ENCODE measurements around the gene PHF12. TPM values are rescaled to one million over a fixed set of nuclear protein-coding genes. Genes with fewer than 3 reads are reported as not detected.

The PHF12 gene
- total and polyA plus RNA-seq, 2 of the 13 experiments (the other 11 are each of a cell fraction or from before 2014, with no cell fraction given) = 9.8 to 17.1 TPM

- DNase-seq (ENCODE audit: low spot score) = no peak
- TF ChIP-seq RCOR2 (CRISPR knock-in tag; IDR thresholded peaks at IDR 0.05) = no peak
- TF ChIP-seq PPARG (CRISPR knock-in tag; conservative IDR thresholded peaks at IDR 0.05) = no peak
- TF ChIP-seq ZNF354B (CRISPR knock-in tag; IDR thresholded peaks at IDR 0.05) = no peak
- TF ChIP-seq, protein P1, sequence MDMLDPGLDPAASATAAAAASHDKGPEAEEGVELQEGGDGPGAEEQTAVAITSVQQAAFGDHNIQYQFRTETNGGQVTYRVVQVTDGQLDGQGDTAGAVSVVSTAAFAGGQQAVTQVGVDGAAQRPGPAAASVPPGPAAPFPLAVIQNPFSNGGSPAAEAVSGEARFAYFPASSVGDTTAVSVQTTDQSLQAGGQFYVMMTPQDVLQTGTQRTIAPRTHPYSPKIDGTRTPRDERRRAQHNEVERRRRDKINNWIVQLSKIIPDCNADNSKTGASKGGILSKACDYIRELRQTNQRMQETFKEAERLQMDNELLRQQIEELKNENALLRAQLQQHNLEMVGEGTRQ (IDR thresholded peaks at IDR 0.05; ENCODE audit: low read depth, low read length) = no peak
- TF ChIP-seq, protein P1 (CRISPR knock-in tag; IDR thresholded peaks at IDR 0.05; ENCODE audit: borderline replicate concordance) = no peak
- TF ChIP-seq ZNF770 (CRISPR knock-in tag; IDR thresholded peaks at IDR 0.05) = no peak
- TF ChIP-seq PCBP1 (IDR thresholded peaks at IDR 0.05; ENCODE audit: borderline replicate concordance, low read depth, low read length) = no peak
- TF ChIP-seq ZNF720 (CRISPR knock-in tag; IDR thresholded peaks at IDR 0.05) = no peak
- no peak for TF ChIP-seq ZNF761 (CRISPR knock-in tag; conservative IDR thresholded peaks at IDR 0.05)
- TF ChIP-seq RFXANK (CRISPR knock-in tag; IDR thresholded peaks at IDR 0.05) = no peak
- TF ChIP-seq JARID2 (CRISPR knock-in tag; IDR thresholded peaks at IDR 0.05; ENCODE audit: insufficient replicate concordance) = no peak
- no peak for TF ChIP-seq DMTF1 (CRISPR knock-in tag; IDR thresholded peaks at IDR 0.05)
- no peak for TF ChIP-seq SMARCE1 (IDR thresholded peaks at IDR 0.05; ENCODE audit: borderline replicate concordance)
- no peak for TF ChIP-seq ZFP36 (IDR thresholded peaks at IDR 0.05; ENCODE audit: borderline replicate concordance, low read depth, low read length, partially characterized antibody)
- TF ChIP-seq KLF11 (CRISPR knock-in tag; IDR thresholded peaks at IDR 0.05) = no peak
- H3K4me1 ChIP-seq (ENCODE audit: insufficient read depth, low read length) = no peaks in the 10 kb centered on the region
- FAIRE-seq = no peak
- ChIA-PET POLR2A (no interaction called here), CTCF (ENCODE audit: low intra/inter-chr PET ratio, low total read pairs) (no interaction called here)
- no peak overlapping the region for H3K9ac ChIP-seq (ENCODE audit: insufficient read depth, low read depth, low read length)
- BruUV-seq (replicated peaks) = no TSS peak
- H3K36me3 ChIP-seq (replicated peaks in 1 of 2; ENCODE audit: control insufficient read depth in 1 of 2, insufficient read depth in 2 of 2, low read length in 2 of 2) = peaks cover 26 to 59% of the 10 kb centered on the region in 2 experiments
- no peaks in the 10 kb centered on the region for H3K27me3 ChIP-seq (ENCODE audit: control insufficient read depth in 1 of 2, insufficient read depth in 2 of 2, low read length in 2 of 2)
- in situ Hi-C loops (cut with HindIII; ENCODE audit: extremely low pct_ligation_motif_present, low pct_unique_long_range_greater_than_20kb) = loop anchor here (10.0 to 25.0 kb wide), 2 partner anchors 116 to 243 kb away; partner anchors contain the start of gene BLTP2
- no peaks in the 10 kb centered on the region for H3K9me3 ChIP-seq (ENCODE audit: low read length)
- H3K27ac ChIP-seq (ENCODE audit: extremely low read length, insufficient read depth, low read length) = no peak overlapping the region
- H3K79me2 ChIP-seq (ENCODE audit: insufficient read depth, low read length) = no peaks in the 10 kb centered on the region
- intact Hi-C loops (cut with micrococcal nuclease; ENCODE audit: unreplicated experiment) = no loop called here
- ATAC-seq = no peak
- no peak overlapping the region for H2AFZ ChIP-seq (ENCODE audit: low read length)
- 90% methylated on average over 6 of the region's 10 CpGs for WGBS (ENCODE audit: low lambda C conversion rate)
- no peaks in the 10 kb centered on the region for H4K20me1 ChIP-seq (ENCODE audit: insufficient read depth, low read length)
- no peak overlapping the region for H3K4me3 ChIP-seq (replicated peaks in 1 of 3; ENCODE audit: insufficient read depth in 1 of 3, low read depth in 2 of 3, low read length in 3 of 3)
- no peak overlapping the region for H3K4me2 ChIP-seq (ENCODE audit: low read depth, low read length)
Observed at GRCh38 chr17:28880572-28880945, 70.8 kb downstream of the PHF12 start.
